ENCODE results near the gene DOCK1. TPM values are rescaled to one million over a fixed set of nuclear protein-coding genes. Genes with fewer than 3 reads are reported as not detected.

The DOCK1 gene
- total RNA-seq, 2 donors from 2014 or later = 34.3 to 44.1 TPM

DNA sequence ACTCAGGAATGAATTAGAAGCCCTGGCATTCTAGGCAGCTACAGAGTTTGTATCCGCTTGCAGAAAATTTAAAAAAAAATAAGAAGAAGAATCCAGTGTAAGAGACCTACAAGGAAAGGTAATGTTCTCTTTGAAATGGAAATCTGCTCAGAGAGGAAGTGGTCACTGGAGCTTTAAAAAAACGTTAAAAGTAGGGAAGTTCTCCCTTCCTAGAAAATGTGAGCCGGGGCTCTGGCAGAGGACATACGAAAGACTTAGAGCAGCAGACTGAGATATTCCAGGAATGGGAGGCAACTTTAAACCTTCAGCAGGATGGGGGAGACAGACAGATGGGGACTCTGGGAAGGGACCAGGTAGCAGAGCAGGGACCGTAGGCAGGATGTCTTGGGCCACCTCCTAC lies 494.4 kb downstream of the DOCK1 start:
- Histone ChIP-seq H3K27me3 (no peaks in the 10 kb centered on the region), H3K27ac (no peak overlapping the region), H3K9me3 (no peaks in the 10 kb centered on the region), H3K4me1 (no peaks in the 10 kb centered on the region), H3K4me3 (no peak overlapping the region), H3K36me3 (replicated peaks in 1 of 2; ENCODE audit: insufficient read depth in 1 of 2, low read depth in 2 of 2) (no peaks in the 10 kb centered on the region)
- DNase-seq (no peak), ATAC-seq (no peak)
- WGBS, 2 donors = 68 to 88% methylated on average over 5 of the region's 5 CpGs
- intact Hi-C loops (cut with DNase I) = no loop called here
- TF ChIP-seq POLR2A (IDR thresholded peaks at IDR 0.05) = no peak
- TF ChIP-seq, protein P1, sequence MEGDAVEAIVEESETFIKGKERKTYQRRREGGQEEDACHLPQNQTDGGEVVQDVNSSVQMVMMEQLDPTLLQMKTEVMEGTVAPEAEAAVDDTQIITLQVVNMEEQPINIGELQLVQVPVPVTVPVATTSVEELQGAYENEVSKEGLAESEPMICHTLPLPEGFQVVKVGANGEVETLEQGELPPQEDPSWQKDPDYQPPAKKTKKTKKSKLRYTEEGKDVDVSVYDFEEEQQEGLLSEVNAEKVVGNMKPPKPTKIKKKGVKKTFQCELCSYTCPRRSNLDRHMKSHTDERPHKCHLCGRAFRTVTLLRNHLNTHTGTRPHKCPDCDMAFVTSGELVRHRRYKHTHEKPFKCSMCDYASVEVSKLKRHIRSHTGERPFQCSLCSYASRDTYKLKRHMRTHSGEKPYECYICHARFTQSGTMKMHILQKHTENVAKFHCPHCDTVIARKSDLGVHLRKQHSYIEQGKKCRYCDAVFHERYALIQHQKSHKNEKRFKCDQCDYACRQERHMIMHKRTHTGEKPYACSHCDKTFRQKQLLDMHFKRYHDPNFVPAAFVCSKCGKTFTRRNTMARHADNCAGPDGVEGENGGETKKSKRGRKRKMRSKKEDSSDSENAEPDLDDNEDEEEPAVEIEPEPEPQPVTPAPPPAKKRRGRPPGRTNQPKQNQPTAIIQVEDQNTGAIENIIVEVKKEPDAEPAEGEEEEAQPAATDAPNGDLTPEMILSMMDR (IDR thresholded peaks at IDR 0.05) = no peak

DNA sequence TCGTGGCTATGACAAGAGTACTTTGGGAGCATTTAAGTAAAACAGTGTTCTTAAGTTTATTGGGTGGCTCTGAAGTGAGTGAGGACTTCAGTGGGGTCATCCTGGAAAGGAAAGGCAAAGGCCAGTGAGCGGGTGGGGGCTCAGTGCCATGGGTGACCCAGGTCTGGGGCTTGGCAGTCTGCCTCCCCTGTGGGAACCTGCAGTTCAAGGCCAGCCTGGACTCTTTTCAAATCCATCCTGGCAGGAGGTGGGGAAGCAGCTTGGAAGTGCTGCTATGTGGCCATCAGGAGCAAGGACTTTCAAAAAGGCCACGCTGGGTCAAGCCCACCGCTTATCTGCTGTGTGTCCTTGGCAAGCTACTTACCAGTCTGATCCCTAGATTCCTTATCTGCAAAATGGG lies 495.0 kb downstream of the DOCK1 start:
- H3K4me1 ChIP-seq = no peaks in the 10 kb centered on the region
- H3K9me3 ChIP-seq = no peaks in the 10 kb centered on the region
- TF ChIP-seq, protein P1 (IDR thresholded peaks at IDR 0.05) = no peak
- no peak for ATAC-seq
- H3K27ac ChIP-seq = no peak overlapping the region
- H3K27me3 ChIP-seq = no peaks in the 10 kb centered on the region
- 86 to 90% methylated on average over 2 to 4 of the region's 4 CpGs for WGBS, 2 donors
- H3K36me3 ChIP-seq (replicated peaks in 1 of 2; ENCODE audit: insufficient read depth in 1 of 2, low read depth in 2 of 2) = no peaks in the 10 kb centered on the region
- no peak overlapping the region for H3K4me3 ChIP-seq
- DNase-seq = no peak
- intact Hi-C loops (cut with DNase I) = no loop called here

DNA sequence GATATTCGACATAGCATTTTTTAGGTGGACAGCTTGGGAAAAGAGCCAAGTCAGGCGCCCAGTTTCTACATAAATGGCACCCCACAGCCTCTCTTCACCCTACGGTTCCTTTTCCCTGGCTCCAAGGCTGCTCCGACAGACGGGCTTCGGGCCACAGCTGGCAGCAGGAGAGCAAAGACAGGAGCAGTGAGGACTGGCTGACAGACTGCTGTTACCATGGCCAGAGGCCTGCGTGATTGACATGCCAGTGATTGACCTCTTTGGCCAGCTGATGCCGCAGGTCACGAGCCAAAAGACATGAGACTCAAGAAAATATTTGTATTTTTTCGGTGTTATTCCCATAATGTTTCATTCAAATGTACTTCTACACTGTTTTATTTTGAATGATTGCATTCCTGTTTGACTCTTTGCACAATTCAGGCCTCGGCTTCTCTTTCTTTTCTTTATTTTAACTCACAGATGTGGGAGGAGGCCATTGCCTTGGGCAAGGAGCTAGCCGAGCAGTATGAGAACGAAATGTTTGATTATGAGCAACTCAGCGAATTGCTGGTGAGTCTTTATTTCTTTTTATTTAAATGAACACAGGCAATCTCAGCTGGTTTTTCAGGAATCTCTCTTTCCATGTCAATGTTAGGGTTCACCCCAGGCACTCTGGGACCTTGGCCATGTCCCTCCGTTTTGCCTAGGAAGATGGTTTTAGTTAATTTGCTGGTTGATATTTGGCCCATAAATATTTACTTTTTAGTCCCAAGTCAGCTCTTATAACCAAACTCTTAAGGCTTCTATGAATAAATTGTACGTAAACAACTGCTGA lies 497.6 kb downstream of the DOCK1 start:
- DNase-seq = no peak
- no peak for ATAC-seq
- no peaks in the 10 kb centered on the region for H3K27me3 ChIP-seq
- 87 to 91% methylated on average over 16 of the region's 16 CpGs for WGBS, 2 donors
- H3K4me1 ChIP-seq = no peaks in the 10 kb centered on the region
- no peak overlapping the region for H3K4me3 ChIP-seq
- no peak overlapping the region for H3K27ac ChIP-seq
- H3K9me3 ChIP-seq = no peaks in the 10 kb centered on the region
- intact Hi-C loops (cut with DNase I) = no loop called here
- TF ChIP-seq POLR2A (IDR thresholded peaks at IDR 0.05) = no peak
- TF ChIP-seq, protein P1 (IDR thresholded peaks at IDR 0.05) = no peak
- no peaks in the 10 kb centered on the region for H3K36me3 ChIP-seq (replicated peaks in 1 of 2; ENCODE audit: insufficient read depth in 1 of 2, low read depth in 2 of 2)

DNA sequence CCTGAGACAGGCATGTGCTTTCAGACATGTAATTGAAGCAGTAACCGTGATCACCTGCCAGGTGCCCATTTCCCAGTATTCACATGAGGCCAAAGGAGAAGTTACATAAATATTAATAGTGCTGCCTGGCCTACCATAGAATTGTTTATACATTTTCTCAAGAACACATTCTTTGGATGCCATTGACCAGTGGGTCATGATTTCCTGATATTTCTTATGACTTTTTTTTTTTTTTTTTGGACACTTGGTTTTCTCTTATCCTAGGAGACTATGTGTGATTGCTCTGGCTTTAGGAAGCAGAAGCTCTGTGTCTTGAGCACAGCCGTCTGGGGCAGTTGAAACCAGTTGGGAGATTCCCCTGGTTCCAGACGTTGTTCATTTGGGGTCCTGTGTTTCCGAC lies 500.0 kb downstream of the DOCK1 start:
- 79 to 92% methylated on average over 4 of the region's 4 CpGs for WGBS, 2 donors
- H3K4me3 ChIP-seq = no peak overlapping the region
- no peak for ATAC-seq
- DNase-seq = no peak
- H3K4me1 ChIP-seq = no peaks in the 10 kb centered on the region
- no peak overlapping the region for H3K27ac ChIP-seq
- H3K27me3 ChIP-seq = no peaks in the 10 kb centered on the region
- no peaks in the 10 kb centered on the region for H3K36me3 ChIP-seq (replicated peaks in 1 of 2; ENCODE audit: insufficient read depth in 1 of 2, low read depth in 2 of 2)
- TF ChIP-seq POLR2A (IDR thresholded peaks at IDR 0.05) = no peak
- TF ChIP-seq, protein P1 (IDR thresholded peaks at IDR 0.05) = no peak
- intact Hi-C loops (cut with DNase I) = no loop called here
- no peaks in the 10 kb centered on the region for H3K9me3 ChIP-seq

DNA sequence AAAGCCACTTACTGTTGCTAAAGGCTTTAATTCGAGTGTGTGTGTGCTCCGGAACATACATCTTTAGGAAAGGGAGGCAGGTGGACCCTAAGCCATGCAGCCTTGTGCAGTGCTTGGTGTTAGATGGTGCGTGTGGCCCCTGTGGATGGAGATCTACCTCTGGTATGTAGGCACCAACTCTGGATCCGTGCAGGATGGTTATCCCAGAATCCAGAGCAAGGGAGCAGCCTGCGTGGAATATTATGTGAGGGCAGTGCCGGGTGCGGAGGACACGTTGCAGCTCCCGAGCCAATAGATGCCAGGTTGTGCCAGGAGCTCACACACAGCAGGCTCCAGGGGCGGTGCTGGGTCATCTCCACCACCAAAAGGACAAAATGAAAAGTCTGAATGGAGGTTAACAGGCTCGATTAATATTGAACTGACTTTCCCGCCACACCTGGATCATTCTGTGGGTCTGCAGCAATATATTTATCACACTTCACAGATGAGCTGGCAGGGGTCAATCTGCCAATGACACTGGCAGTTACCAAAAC lies 500.9 kb downstream of the DOCK1 start:
- intact Hi-C loops (cut with DNase I) = no loop called here
- Histone ChIP-seq H3K27me3 (no peaks in the 10 kb centered on the region), H3K36me3 (replicated peaks in 1 of 2; ENCODE audit: insufficient read depth in 1 of 2, low read depth in 2 of 2) (peaks cover 0 to 2% of the 10 kb centered on the region in 2 donors), H3K9me3 (no peaks in the 10 kb centered on the region), H3K27ac (no peak overlapping the region), H3K4me3 (no peak overlapping the region), H3K4me1 (no peaks in the 10 kb centered on the region)
- WGBS, 2 donors = 92% methylated on average over 12 of the region's 12 CpGs
- no peak for DNase-seq
- no peak for TF ChIP-seq POLR2A (IDR thresholded peaks at IDR 0.05)
- ATAC-seq = no peak
